Measurements from ENCODE around the gene MRPL16.

DNA sequence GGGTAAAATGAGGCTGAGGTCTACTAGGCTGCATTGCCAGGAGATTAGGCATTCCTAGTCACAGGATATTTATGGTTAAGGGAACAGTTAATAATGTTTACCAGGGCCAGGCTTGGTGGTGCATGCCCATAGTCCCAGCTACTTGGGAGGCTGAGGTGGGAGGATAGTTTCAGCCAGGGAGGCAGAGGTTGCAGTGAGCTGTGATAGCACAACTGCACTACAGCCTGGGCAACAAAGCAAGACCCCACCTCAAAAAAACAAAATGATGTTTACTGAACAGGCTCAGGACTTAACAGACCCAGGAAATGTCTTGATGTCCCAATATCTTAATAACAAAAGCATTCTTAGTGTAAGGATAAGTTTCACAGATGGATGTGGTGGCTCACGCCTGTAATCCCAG is 2.8 kb upstream of the MRPL16 start:
- TF ChIP-seq, protein P1, sequence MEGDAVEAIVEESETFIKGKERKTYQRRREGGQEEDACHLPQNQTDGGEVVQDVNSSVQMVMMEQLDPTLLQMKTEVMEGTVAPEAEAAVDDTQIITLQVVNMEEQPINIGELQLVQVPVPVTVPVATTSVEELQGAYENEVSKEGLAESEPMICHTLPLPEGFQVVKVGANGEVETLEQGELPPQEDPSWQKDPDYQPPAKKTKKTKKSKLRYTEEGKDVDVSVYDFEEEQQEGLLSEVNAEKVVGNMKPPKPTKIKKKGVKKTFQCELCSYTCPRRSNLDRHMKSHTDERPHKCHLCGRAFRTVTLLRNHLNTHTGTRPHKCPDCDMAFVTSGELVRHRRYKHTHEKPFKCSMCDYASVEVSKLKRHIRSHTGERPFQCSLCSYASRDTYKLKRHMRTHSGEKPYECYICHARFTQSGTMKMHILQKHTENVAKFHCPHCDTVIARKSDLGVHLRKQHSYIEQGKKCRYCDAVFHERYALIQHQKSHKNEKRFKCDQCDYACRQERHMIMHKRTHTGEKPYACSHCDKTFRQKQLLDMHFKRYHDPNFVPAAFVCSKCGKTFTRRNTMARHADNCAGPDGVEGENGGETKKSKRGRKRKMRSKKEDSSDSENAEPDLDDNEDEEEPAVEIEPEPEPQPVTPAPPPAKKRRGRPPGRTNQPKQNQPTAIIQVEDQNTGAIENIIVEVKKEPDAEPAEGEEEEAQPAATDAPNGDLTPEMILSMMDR (IDR thresholded peaks at IDR 0.05): no peak
- no peak for TF ChIP-seq POLR2A (IDR thresholded peaks at IDR 0.05)
